Measurements from ENCODE around the gene SLC1A3.
"Not testable (repeated sequence)": the region's sequence is repeated elsewhere in the genome, so short reads cannot be mapped to it uniquely, and the experiment has no call there.

SLC1A3 gene

GRCh38 chr5:36630201-36631145 lies 24.1 kb downstream of the SLC1A3 start:
- DNase-seq: no peak

- no peak for DNase-seq
These were observed 24.7 kb downstream of the SLC1A3 start for GRCh38 chr5:36631154-36631553.

GRCh38 chr5:36631620-36632362 lies 25.4 kb downstream of the SLC1A3 start:
- DNase-seq: no peak

GRCh38 chr5:36632363-36632664 lies 25.9 kb downstream of the SLC1A3 start:
- DNase-seq: no peak

GRCh38 chr5:36635721-36636390 lies 29.4 kb downstream of the SLC1A3 start:
- no peak for DNase-seq

GRCh38 chr5:36637101-36637500 lies 30.7 kb downstream of the SLC1A3 start:
- no peak for DNase-seq

- no peak for DNase-seq
These were observed 31.1 kb downstream of the SLC1A3 start for GRCh38 chr5:36637516-36637915.

- DNase-seq: no peak
These were observed 31.6 kb downstream of the SLC1A3 start for GRCh38 chr5:36638056-36638455.

GRCh38 chr5:36640949-36641348 lies 34.5 kb downstream of the SLC1A3 start:
- DNase-seq: no peak

- DNase-seq: no peak
These were observed 35.0 kb downstream of the SLC1A3 start for GRCh38 chr5:36641431-36641830.

- no peak for DNase-seq
These were observed 35.7 kb downstream of the SLC1A3 start for GRCh38 chr5:36642089-36642488.

GRCh38 chr5:36643162-36643561 lies 36.8 kb downstream of the SLC1A3 start:
- DNase-seq: no peak

GRCh38 chr5:36643841-36644240 lies 37.4 kb downstream of the SLC1A3 start:
- DNase-seq: not testable (repeated sequence)

- DNase-seq: no peak
These were observed 38.3 kb downstream of the SLC1A3 start for GRCh38 chr5:36644727-36645126.

- DNase-seq: no peak
These were observed 39.7 kb downstream of the SLC1A3 start for GRCh38 chr5:36646100-36646499.

- no peak for DNase-seq
These were observed 40.2 kb downstream of the SLC1A3 start for GRCh38 chr5:36646507-36647023.

- DNase-seq: no peak
These were observed 40.6 kb downstream of the SLC1A3 start for GRCh38 chr5:36647046-36647445.

GRCh38 chr5:36648426-36648825 lies 42.0 kb downstream of the SLC1A3 start:
- DNase-seq: no peak

GRCh38 chr5:36651761-36652685 lies 45.6 kb downstream of the SLC1A3 start:
- no peak for DNase-seq

- DNase-seq: no peak
These were observed 46.8 kb downstream of the SLC1A3 start for GRCh38 chr5:36653044-36653705.
